NCI-H128 (cell line): ENCODE measurements around the gene TPI1.

Experiments
- DNase-seq: peaks from one replicate; lab custom pipeline; 2025; ENCODE audit not compliant: unreplicated experiment; lab: John Stamatoyannopoulos, UW

Gene TPI1

DNA sequence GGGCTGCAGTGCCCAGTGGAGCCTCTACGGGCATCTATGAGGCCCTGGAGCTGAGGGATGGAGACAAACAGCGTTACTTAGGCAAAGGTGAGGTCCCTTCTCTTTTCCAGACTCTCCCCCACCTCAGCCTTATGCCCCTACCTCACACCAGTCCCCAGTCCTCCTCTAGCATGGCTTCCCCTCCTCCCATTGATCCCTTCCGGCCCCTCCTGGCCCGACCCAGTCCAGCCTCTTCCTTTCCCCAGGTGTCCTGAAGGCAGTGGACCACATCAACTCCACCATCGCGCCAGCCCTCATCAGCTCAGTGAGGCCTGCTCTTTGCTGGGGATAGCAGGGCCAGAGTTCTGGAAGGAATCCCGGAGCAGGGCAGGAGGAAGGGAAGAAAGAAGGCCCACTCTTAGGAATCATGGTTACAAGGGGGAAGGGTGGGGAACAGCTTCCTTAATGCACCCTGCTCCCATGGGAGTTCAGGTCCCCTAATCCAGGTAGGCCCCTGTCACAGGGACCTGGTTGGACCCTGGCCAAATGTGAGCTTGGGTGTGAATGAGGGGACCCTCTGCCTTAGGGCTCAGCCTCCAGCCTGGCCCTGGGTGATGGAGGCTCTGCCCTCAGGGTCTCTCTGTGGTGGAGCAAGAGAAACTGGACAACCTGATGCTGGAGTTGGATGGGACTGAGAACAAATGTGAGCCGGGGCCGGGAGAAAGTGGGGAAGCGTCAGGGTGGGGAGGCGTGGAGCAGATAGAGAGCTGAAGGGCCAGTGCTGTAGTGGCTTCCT lies 49.3 kb downstream of the TPI1 start:
- no peak for DNase-seq

DNA sequence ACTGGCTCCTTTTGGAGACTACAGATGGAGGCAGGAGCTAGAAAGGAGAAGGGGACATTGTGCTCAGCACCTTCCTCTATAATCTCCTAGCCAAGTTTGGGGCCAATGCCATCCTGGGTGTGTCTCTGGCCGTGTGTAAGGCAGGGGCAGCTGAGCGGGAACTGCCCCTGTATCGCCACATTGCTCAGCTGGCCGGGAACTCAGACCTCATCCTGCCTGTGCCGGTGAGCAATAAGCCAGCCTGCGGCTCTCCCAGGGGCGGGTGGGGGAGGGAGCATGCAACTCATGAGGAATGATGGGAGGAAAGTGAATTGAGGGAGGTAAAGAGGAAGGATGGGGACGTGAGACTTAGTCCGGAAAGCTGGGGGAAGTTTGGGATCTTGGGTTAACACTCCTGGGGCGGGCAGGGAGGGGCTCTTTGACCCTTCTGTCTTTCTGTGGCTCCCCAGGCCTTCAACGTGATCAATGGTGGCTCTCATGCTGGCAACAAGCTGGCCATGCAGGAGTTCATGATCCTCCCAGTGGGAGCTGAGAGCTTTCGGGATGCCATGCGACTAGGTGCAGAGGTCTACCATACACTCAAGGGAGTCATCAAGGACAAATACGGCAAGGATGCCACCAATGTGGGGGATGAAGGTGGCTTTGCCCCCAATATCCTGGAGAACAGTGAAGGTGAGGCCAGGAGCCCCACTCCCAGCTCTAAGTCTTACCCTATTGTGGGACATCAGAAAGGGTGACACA lies 50.3 kb downstream of the TPI1 start:
- no peak for DNase-seq

DNA sequence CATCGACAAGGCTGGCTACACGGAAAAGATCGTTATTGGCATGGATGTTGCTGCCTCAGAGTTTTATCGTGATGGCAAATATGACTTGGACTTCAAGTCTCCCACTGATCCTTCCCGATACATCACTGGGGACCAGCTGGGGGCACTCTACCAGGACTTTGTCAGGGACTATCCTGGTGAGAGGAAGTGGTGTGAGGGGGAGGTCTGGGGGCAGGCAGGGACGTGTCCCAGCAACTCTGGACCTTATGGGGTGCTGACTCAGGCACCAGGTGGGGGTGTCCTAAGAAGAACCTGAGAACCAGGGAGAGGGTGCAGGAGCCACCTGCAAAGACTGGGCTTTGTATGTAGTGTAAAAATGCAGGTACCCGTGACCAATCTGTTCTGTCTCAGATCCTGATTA lies 52.3 kb downstream of the TPI1 start:
- DNase-seq, result no peak
